NCI-H460 (cell line): Measurements from ENCODE around the gene ARHGEF19. TPM values are rescaled to one million over a fixed set of nuclear protein-coding genes. Genes with fewer than 3 reads are reported as not detected.
A peak's percentile ranks its signal among the peaks of the same experiment; 100 is the strongest.
"Not testable (repeated sequence)": the region's sequence is repeated elsewhere in the genome, so short reads cannot be mapped to it uniquely, and the experiment has no call there.

Experiments used
- DNase-seq: peaks from one replicate; pipeline ENCODE4 v3.0.0-alpha.2; 2016; ENCODE audit warnings: low read depth; ENCODE audit errors: extremely low read depth
- total RNA-seq: library from RNA; depleted of rRNA; stranded (reverse); fragments of >200 nt; shearing (Covaris generic); gene quantifications from 2 replicates; pipeline ENCODE4 v1.2.3, GENCODE V29; 2014

Gene ARHGEF19
- total RNA-seq, 1 experiment from 2014 or later, result 6.1 TPM

DNA sequence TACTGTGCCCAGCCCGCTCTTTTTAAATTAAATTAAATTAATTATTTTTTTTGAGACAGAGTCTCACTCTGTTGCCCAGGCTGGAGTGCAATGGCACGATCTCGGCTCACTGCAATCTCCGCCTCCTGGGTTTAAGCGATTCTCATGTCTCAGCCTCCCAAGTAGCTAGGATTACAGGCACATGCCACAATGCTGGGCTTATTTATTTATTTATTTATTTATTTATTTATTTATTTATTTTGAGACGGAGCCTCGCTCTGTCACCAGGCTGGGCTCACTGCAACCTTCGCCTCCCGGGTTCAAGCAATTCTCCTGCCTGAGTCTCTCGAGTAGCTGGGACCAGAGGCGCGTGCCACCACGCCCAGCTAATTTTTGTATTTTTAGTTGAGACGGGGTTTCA, 10.3 kb upstream of the ARHGEF19 start:
- not testable (repeated sequence) for DNase-seq

GRCh38 chr1:16221499-16221898, 9.0 kb upstream of the ARHGEF19 start:
- DNase-seq, result no peak

- no peak for DNase-seq
Measured at GRCh38 chr1:16219968-16220500, 7.6 kb upstream of the ARHGEF19 start.

- no peak for DNase-seq
Measured at GRCh38 chr1:16218674-16219071, 6.2 kb upstream of the ARHGEF19 start.

- DNase-seq, result no peak
Measured at GRCh38 chr1:16218014-16218673, 5.7 kb upstream of the ARHGEF19 start.

- peak; percentile 94 for DNase-seq
Measured at GRCh38 chr1:16217061-16217785, 4.8 kb upstream of the ARHGEF19 start.

DNA sequence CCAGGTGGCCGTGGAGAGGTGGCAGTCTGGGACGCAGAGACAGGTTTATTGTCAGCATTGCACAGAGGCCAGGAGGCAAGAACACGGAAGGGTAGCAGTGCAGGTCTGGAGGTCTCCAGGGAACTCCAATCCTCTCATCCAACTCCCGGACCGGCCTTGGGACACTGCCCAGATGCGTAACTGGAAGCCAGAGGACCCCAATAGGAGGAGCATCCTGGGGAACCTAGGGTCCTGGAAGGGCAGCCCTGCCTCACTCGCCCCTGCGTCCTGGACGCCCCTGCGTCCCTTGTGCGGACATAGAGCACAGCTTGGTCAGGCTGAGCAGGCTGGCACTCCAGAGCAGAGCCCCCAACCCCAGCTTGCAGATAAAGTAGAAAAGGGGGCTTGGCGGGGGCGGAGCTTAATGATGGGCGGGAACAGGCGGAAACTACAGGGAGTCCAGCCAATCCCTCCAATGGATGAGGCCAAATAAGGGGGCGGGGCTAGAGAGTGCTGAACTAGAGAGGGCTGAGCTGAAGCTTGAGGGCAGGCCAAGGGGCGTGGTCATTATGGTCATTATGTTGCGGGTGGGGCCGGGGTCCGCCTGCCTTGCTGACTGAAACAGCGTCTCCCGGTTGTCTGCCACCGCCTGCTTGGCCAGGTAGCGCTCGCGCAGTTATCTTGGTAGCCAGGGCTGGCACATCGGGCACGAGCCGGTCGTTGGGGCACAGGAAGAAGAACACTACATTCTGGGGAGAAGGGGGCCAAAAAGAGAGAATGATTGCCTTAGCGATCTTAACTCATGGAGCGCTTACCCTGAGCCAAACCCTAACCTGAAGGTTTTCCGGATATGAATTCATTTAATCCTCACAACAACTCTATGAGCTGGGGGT, 3.7 kb upstream of the ARHGEF19 start:
- DNase-seq, result no peak

- not testable (repeated sequence) for DNase-seq
Measured at GRCh38 chr1:16215240-16215639, 2.8 kb upstream of the ARHGEF19 start.

DNA sequence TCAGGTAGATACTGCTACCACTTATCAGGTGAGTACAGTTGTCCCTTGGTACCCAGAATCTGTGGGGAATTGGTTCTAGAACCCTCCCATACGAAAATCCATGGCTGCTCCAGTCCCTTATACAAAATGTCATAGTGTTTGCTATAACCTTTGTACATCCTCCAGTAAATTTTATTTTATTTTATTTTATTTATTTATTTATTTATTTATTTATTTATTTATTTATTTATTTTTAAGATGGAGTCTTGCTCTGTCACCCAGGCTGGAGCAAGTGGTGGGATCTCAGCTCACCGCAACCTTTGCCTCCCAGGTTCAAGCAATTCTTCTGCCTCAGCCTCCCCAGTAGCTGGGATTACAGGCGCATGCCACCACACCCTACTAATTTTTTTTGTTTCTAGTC, 1.1 kb upstream of the ARHGEF19 start:
- not testable (repeated sequence) for DNase-seq

GRCh38 chr1:16213013-16213412, 561 bp upstream of the ARHGEF19 start:
- no peak for DNase-seq

DNA sequence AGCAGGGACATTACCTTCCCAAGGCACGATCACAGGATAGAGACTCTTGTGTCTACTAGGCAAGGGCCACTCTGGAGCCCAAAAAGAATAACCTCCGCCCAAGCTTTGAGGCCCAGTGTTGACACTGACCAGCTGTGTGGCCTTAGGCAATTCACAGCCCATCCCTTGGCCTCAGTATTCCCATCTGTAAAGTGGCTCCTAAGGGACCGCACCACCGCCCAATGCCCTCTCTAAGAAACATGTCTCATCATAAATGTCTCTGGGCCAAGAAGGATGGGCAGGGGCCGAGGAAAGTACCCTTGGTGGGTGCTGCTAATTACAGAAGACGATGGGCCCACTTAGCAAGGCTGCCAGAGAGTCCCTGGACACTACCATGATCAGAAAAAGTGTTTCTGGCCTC, 628 bp downstream of the ARHGEF19 start:
- no peak for DNase-seq

- no peak for DNase-seq
Measured at GRCh38 chr1:16210581-16210980, 1.9 kb downstream of the ARHGEF19 start.

GRCh38 chr1:16209847-16210407, 2.5 kb downstream of the ARHGEF19 start:
- DNase-seq, result no peak

- no peak for DNase-seq
Measured at GRCh38 chr1:16209132-16209846, 3.2 kb downstream of the ARHGEF19 start.

DNA sequence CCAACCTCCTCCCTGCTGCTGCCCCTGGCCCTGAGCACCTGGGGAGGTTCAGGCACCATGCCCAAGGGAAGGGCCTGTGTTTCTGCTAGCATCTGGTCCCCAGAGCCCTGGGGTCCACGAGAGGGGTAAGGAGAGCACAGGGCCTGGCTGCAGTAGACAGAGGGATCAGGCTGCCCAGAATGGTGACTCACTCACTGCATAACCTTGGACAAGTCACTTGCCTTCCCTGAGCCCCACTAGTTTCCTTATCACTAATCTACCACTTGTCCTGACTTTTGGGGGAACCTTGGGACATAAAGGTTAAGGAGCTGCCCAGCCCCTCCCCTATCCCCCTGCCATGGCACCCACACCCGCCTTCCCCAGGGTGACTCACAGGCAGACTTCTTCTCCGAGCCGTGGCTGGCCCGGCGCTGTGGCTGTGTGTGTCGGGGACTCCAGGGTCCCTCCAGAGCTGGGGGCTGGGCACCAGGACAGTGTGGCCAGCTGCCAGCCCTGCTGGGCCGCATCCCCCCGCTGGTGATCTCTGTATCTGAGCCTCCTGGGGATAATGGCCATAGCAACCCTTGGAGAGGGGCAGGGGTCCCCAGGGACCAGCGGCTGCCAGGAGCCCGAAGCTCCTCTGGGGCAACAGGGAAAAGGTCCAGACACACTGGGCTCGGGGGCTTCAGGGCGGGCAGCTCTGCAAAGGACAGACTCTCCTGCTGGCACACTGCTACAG, 4.0 kb downstream of the ARHGEF19 start:
- DNase-seq, result no peak

GRCh38 chr1:16207318-16208269, 4.9 kb downstream of the ARHGEF19 start:
- no peak for DNase-seq

DNA sequence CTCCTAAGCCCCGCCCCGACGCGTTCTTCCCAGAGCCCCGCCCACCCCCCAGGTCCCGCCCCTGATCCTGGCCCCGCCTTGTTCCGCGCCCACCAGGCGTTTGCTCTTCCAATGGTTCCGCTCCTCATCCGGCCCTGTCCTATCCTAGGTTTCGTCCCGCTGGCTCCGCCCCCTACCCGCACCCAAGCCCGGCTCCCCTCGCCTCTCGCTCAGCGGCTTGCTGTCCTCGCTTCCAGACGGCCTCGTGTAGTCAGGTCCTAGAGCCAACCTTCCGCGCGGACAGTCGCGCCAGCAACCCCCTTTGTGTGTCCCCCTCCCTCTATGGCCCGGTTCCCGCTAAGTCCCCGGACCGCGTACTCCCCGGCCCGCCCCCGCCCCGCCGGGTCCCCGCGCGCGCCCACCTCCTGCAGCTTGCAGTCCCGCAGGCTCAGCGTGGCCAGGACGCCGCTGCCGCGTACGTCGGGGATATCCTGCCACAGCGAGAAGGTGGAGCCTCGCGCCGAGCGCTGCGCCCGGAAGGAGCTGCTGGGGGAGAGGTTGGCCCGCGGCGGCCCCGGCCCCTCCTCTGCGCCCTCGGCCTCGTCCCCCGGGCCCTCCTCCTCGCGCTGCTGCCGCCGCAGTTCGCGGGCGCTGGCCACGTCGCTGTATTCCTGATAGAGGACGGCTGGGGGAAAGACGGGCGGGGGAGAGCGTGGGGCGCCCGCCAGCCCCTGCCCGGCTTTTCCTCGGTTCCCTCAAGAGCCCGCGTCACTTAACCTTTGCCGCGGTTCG, 5.7 kb downstream of the ARHGEF19 start:
- DNase-seq, result peak; percentile 96
